Endodermal cell (in vitro differentiated cells): ENCODE measurements around the gene BAZ2A. TPM values are rescaled to one million over a fixed set of nuclear protein-coding genes. Genes with fewer than 3 reads are reported as not detected.

Source experiments
- DNase-seq: peaks from one replicate; pipeline ENCODE4 v3.0.0-alpha.2; 2017
- H3K27ac ChIP-seq: 2 replicates; pipeline ENCODE4 v1.5.1; 2013; ENCODE audit warnings: mild to moderate bottlenecking, low read depth, low read length, moderate library complexity
- H3K27me3 ChIP-seq: 2 replicates; pipeline ENCODE4 v1.6.1; 2013; ENCODE audit warnings: mild to moderate bottlenecking, low read length, moderate library complexity; ENCODE audit not compliant: insufficient read depth, control insufficient read depth, poor library complexity, severe bottlenecking
- H3K36me3 ChIP-seq: 2 replicates; pipeline ENCODE4 v1.7.0; 2013; ENCODE audit warnings: mild to moderate bottlenecking, low read length, moderate library complexity; ENCODE audit not compliant: control insufficient read depth, insufficient read depth
- H3K4me1 ChIP-seq: one replicate; pipeline ENCODE4 v1.7.0; 2013; ENCODE audit warnings: low read length; ENCODE audit not compliant: control insufficient read depth, insufficient read depth
- H3K4me3 ChIP-seq: 2 replicates; pipeline ENCODE4 v1.5.1; 2013; ENCODE audit warnings: mild to moderate bottlenecking, low read length, moderate library complexity
- H3K9ac ChIP-seq: 2 replicates; pipeline ENCODE4 v1.6.1; 2013; ENCODE audit warnings: mild to moderate bottlenecking, low read length, moderate library complexity; ENCODE audit not compliant: poor library complexity, severe bottlenecking; ENCODE audit errors: extremely low read depth
- H3K9me3 ChIP-seq: 2 replicates; pipeline ENCODE4 v1.6.1; 2013; ENCODE audit warnings: mild to moderate bottlenecking, low read length, moderate library complexity; ENCODE audit not compliant: control insufficient read depth
- H3K27ac Mint-ChIP-seq: 2 replicates; pipeline ENCODE4 v1.8.0; 2020; ENCODE audit warnings: mixed read lengths
- H3K27me3 Mint-ChIP-seq: 2 replicates; pipeline ENCODE4 v1.8.0; 2021; ENCODE audit warnings: mild to moderate bottlenecking, mixed read lengths; ENCODE audit not compliant: insufficient read depth
- H3K36me3 Mint-ChIP-seq: 2 replicates; pipeline ENCODE4 v1.8.0; 2020; ENCODE audit warnings: low read depth, mixed read lengths
- H3K4me1 Mint-ChIP-seq: 2 replicates; pipeline ENCODE4 v1.8.0; 2020; ENCODE audit warnings: mixed read lengths
- H3K4me3 Mint-ChIP-seq: 2 replicates; pipeline ENCODE4 v1.8.0; 2020; ENCODE audit warnings: mild to moderate bottlenecking, moderate library complexity, mixed read lengths
- H3K9me3 Mint-ChIP-seq: 2 replicates; pipeline ENCODE4 v1.8.0; 2020; ENCODE audit warnings: mild to moderate bottlenecking, mixed read lengths
- CTCF ChIP-seq: fragments of 200-600 bp; sonication (generic); conservative IDR thresholded peaks from 2 replicates; pipeline ENCODE4 v1.5.0; 2021; ENCODE audit warnings: antibody characterized with exemption, mild to moderate bottlenecking
- WGBS, 2 experiments: methylation state at CpG; one replicate each; pipeline versions ENCODE4 v1.1.5 to v1.1.7; 2013; ENCODE audit warnings: missing lambda C conversion rate in 2 of 2, mixed read lengths in 1 of 2; ENCODE audit not compliant: insufficient coverage in 1 of 2, insufficient read length in 1 of 2; 5-methylcytosine and 5-hydroxymethylcytosine counted together
- total RNA-seq, 2 donors: library from RNA; stranded (reverse); fragmentation: NEBNext Ultra II Directional in 1 of 2; extraction: Animal tissue kit (Norgen Biotek cat#: 25700) in 1 of 2; gene quantifications; 2 replicates in 1 of 2; 3 replicates in 1 of 2; pipeline ENCODE4 v1.2.1, GENCODE V29; 2021

Gene BAZ2A
- total RNA-seq, 2 donors from 2014 or later: 125 to 137 TPM

GRCh38 chr12:56546680-56547079 is 83.4 kb downstream of the BAZ2A start:
- no peak overlapping the region for H3K27ac Mint-ChIP-seq

More at GRCh38 chr12:56546680-56547079, 83.4 kb downstream of the BAZ2A start:
- H3K4me3 ChIP-seq: no peak overlapping the region
- no peaks in the 10 kb centered on the region for H3K36me3 ChIP-seq
- WGBS, 2 experiments: 92 to 98% methylated on average over 4 to 5 of the region's 5 CpGs
- Mint-ChIP-seq H3K36me3 (peaks cover 8% of the 10 kb centered on the region), H3K27me3 (no peaks in the 10 kb centered on the region), H3K4me3 (no peak overlapping the region), H3K4me1 (no peaks in the 10 kb centered on the region), H3K9me3 (no peaks in the 10 kb centered on the region)
- no peak overlapping the region for H3K9ac ChIP-seq
- TF ChIP-seq CTCF: no peak
- no peaks in the 10 kb centered on the region for H3K4me1 ChIP-seq
- H3K9me3 ChIP-seq: no peaks in the 10 kb centered on the region
- no peak for DNase-seq
- no peaks in the 10 kb centered on the region for H3K27me3 ChIP-seq
- no peak overlapping the region for H3K27ac ChIP-seq

Other genes starting within 250 kb of the BAZ2A start
- gene TIMELESS, start 180.9 kb downstream of the BAZ2A start, total RNA-seq: 10 to 100 TPM; 64.5 to 85.3 TPM
- not detected for gene MIP, start 175.7 kb downstream of the BAZ2A start, total RNA-seq
- 1 to 10 TPM; 2.9 to 3.8 TPM for gene SPRYD4, start 161.7 kb downstream of the BAZ2A start, total RNA-seq
- gene GLS2, start 142.2 kb downstream of the BAZ2A start, total RNA-seq: 1 to 10 TPM; 1.5 to 2.7 TPM
- gene RBMS2, start 108.5 kb downstream of the BAZ2A start, total RNA-seq: 10 to 100 TPM; 26.3 to 33.8 TPM
- 100 to 1,000 TPM; 653 to 681 TPM for gene ATP5F1B, start 15.7 kb upstream of the BAZ2A start, total RNA-seq
- 100 to 1,000 TPM; 275 to 320 TPM for gene PTGES3, start 58.0 kb upstream of the BAZ2A start, total RNA-seq
- 100 to 1,000 TPM; 817 to 958 TPM for gene NACA, start 95.0 kb upstream of the BAZ2A start, total RNA-seq
- gene PRIM1, start 122.0 kb upstream of the BAZ2A start, total RNA-seq: 10 to 100 TPM; 34.8 to 44.2 TPM
- gene HSD17B6, start 133.0 kb upstream of the BAZ2A start, total RNA-seq: under 1 TPM; 0.57 to 0.89 TPM